ENCODE data around the gene HOXC11. TPM values are rescaled to one million over a fixed set of nuclear protein-coding genes. Genes with fewer than 3 reads are reported as not detected.

HOXC11 gene
- total and polyA plus RNA-seq, 8 donors = not detected

- no peak overlapping the region for H3K27ac ChIP-seq
- DNase-seq = no peak
- intact Hi-C loops (cut with DNase I) = no loop called here
- H3K4me3 ChIP-seq = no peak overlapping the region
- peaks cover 99 to 100% of the 10 kb centered on the region in 2 donors for H3K27me3 ChIP-seq
- no peaks in the 10 kb centered on the region for H3K4me1 ChIP-seq
- no peaks in the 10 kb centered on the region for H3K36me3 ChIP-seq
- H3K9me3 ChIP-seq = no peaks in the 10 kb centered on the region
- TF ChIP-seq, protein P1, sequence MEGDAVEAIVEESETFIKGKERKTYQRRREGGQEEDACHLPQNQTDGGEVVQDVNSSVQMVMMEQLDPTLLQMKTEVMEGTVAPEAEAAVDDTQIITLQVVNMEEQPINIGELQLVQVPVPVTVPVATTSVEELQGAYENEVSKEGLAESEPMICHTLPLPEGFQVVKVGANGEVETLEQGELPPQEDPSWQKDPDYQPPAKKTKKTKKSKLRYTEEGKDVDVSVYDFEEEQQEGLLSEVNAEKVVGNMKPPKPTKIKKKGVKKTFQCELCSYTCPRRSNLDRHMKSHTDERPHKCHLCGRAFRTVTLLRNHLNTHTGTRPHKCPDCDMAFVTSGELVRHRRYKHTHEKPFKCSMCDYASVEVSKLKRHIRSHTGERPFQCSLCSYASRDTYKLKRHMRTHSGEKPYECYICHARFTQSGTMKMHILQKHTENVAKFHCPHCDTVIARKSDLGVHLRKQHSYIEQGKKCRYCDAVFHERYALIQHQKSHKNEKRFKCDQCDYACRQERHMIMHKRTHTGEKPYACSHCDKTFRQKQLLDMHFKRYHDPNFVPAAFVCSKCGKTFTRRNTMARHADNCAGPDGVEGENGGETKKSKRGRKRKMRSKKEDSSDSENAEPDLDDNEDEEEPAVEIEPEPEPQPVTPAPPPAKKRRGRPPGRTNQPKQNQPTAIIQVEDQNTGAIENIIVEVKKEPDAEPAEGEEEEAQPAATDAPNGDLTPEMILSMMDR (IDR thresholded peaks at IDR 0.05) = no peak
- ATAC-seq = no peak
These were observed 43.4 kb upstream of the HOXC11 start for GRCh38 chr12:53929527-53929926.

DNA sequence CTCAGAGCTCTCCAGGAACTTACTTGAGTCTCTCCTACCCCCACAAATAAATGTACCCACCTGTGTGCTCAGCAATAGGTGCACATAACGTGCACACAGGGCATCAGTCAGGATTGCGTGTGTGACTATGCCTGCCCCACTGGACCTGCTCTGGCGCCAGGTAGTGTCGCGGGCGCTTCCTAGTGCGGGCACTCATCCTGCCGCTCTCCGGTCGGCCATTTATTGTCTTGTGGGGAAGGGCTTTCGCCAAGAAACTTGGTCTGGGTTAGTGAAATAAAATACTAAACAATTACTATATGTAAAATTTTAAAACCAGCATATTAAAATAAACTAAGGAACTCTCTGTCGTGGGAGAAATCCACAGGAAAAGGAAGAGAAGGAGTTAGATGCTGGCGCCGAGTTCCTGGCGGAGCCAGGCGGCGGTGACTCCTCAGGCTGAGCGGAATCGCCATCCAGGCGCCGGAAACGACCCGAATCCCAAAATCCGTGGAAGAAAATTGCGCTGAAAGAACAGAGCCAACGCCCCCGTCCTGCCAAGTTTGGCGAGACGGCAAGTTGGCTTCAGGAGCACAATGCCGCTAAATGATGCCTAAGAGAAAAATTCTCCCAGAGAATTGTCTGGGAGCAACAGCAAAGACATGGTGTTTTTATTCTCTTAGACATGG, 42.2 kb upstream of the HOXC11 start:
- Histone ChIP-seq H3K9me3 (no peaks in the 10 kb centered on the region), H3K27me3 (peaks cover 100% of the 10 kb centered on the region in 2 donors), H3K4me3 (no peak overlapping the region), H3K4me1 (no peaks in the 10 kb centered on the region), H3K27ac (no peak overlapping the region), H3K36me3 (no peaks in the 10 kb centered on the region)
- no peak for ATAC-seq
- intact Hi-C loops (cut with DNase I) = no loop called here
- no peak for DNase-seq
- TF ChIP-seq, protein P1 (IDR thresholded peaks at IDR 0.05) = no peak

- DNase-seq (no peak), ATAC-seq (no peak)
- Histone ChIP-seq H3K4me3 (no peak overlapping the region), H3K27ac (no peak overlapping the region), H3K9me3 (no peaks in the 10 kb centered on the region), H3K27me3 (peaks cover 100% of the 10 kb centered on the region in 2 donors), H3K4me1 (no peaks in the 10 kb centered on the region), H3K36me3 (no peaks in the 10 kb centered on the region)
- TF ChIP-seq, protein P1 (IDR thresholded peaks at IDR 0.05) = no peak
- intact Hi-C loops (cut with DNase I) = no loop called here
These were observed 40.9 kb upstream of the HOXC11 start for GRCh38 chr12:53931844-53932581.

- no peak for DNase-seq
- H3K27me3 ChIP-seq = peaks cover 100% of the 10 kb centered on the region in 2 donors
- no peaks in the 10 kb centered on the region for H3K9me3 ChIP-seq
- ATAC-seq = no peak
- H3K36me3 ChIP-seq = no peaks in the 10 kb centered on the region
- H3K4me3 ChIP-seq = no peak overlapping the region
- H3K27ac ChIP-seq = no peak overlapping the region
- H3K4me1 ChIP-seq = no peaks in the 10 kb centered on the region
- TF ChIP-seq, protein P1 (IDR thresholded peaks at IDR 0.05) = no peak
- intact Hi-C loops (cut with DNase I) = no loop called here
These were observed 40.0 kb upstream of the HOXC11 start for GRCh38 chr12:53932915-53933314.

Data from left lung (tissue), 10 donors.